GM23338 (cell line): Measurements from ENCODE around the gene EFTUD2.

ENCODE experiments used
- CREB1 ChIP-seq: fragments of 250-450 bp; sonication (Bioruptor Pico); IDR thresholded peaks from 2 replicates; pipeline ENCODE4 v1.5.0; 2020; ENCODE audit warnings: low read depth, mild to moderate bottlenecking, moderate library complexity
- EZH2 ChIP-seq: fragments of 200-600 bp; sonication (generic); IDR thresholded peaks from one replicate; pipeline ENCODE4 v1.8.0; 2017; ENCODE audit warnings: antibody characterized with exemption, mild to moderate bottlenecking, low read depth; ENCODE audit not compliant: unreplicated experiment
- POLR2AphosphoS5 ChIP-seq: IDR thresholded peaks from 2 replicates; pipeline ENCODE4 v1.6.1; 2016; ENCODE audit warnings: antibody characterized with exemption, low read depth
- STAT1 ChIP-seq: IDR thresholded peaks from one replicate; pipeline ENCODE4 v1.6.1; 2016; ENCODE audit warnings: antibody characterized with exemption; ENCODE audit not compliant: unreplicated experiment
- TF ChIP-seq, protein P1 (sequence below), 2 experiments: fragments of 200-600 bp in 1 of 2; sonication (generic) in 1 of 2; conservative IDR thresholded peaks; 2 replicates each; pipeline versions ENCODE4 v1.5.1 to v1.6.1; 2016 to 2017; ENCODE audit warnings: antibody characterized with exemption in 2 of 2, low read depth in 2 of 2, mild to moderate bottlenecking in 2 of 2, moderate library complexity in 1 of 2
- TF ChIP-seq, protein P2 (sequence below): IDR thresholded peaks from one replicate; pipeline ENCODE4 v1.6.1; 2018; ENCODE audit warnings: antibody characterized with exemption; ENCODE audit not compliant: unreplicated experiment

DNA sequence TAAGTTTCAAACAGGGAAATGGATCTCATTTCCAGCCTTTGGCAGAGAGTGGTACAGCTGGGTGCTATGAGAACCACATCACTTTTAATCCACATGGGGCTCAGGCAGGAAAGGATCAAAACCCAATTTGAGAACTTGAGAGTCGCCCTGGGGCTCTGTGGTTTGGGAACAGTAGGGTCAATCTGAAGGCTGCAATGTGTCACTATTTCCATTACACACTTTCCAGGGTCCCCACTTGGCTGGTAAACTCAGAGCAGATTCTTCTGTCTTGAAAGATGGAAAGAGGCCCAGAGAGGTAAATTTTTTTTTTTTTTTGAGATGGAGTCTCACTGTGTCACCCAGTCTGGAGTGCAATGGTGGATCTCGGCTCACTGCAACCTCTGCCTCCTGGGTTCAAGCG is 58.3 kb downstream of the EFTUD2 start:
- TF ChIP-seq POLR2AphosphoS5 (no peak), EZH2 (no peak), CREB1 (no peak), STAT1 (no peak)
- TF ChIP-seq, protein P1, sequence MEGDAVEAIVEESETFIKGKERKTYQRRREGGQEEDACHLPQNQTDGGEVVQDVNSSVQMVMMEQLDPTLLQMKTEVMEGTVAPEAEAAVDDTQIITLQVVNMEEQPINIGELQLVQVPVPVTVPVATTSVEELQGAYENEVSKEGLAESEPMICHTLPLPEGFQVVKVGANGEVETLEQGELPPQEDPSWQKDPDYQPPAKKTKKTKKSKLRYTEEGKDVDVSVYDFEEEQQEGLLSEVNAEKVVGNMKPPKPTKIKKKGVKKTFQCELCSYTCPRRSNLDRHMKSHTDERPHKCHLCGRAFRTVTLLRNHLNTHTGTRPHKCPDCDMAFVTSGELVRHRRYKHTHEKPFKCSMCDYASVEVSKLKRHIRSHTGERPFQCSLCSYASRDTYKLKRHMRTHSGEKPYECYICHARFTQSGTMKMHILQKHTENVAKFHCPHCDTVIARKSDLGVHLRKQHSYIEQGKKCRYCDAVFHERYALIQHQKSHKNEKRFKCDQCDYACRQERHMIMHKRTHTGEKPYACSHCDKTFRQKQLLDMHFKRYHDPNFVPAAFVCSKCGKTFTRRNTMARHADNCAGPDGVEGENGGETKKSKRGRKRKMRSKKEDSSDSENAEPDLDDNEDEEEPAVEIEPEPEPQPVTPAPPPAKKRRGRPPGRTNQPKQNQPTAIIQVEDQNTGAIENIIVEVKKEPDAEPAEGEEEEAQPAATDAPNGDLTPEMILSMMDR (conservative IDR thresholded peaks at IDR 0.05; ENCODE audit: low read depth in 2 of 2): no peak
- TF ChIP-seq, protein P2, sequence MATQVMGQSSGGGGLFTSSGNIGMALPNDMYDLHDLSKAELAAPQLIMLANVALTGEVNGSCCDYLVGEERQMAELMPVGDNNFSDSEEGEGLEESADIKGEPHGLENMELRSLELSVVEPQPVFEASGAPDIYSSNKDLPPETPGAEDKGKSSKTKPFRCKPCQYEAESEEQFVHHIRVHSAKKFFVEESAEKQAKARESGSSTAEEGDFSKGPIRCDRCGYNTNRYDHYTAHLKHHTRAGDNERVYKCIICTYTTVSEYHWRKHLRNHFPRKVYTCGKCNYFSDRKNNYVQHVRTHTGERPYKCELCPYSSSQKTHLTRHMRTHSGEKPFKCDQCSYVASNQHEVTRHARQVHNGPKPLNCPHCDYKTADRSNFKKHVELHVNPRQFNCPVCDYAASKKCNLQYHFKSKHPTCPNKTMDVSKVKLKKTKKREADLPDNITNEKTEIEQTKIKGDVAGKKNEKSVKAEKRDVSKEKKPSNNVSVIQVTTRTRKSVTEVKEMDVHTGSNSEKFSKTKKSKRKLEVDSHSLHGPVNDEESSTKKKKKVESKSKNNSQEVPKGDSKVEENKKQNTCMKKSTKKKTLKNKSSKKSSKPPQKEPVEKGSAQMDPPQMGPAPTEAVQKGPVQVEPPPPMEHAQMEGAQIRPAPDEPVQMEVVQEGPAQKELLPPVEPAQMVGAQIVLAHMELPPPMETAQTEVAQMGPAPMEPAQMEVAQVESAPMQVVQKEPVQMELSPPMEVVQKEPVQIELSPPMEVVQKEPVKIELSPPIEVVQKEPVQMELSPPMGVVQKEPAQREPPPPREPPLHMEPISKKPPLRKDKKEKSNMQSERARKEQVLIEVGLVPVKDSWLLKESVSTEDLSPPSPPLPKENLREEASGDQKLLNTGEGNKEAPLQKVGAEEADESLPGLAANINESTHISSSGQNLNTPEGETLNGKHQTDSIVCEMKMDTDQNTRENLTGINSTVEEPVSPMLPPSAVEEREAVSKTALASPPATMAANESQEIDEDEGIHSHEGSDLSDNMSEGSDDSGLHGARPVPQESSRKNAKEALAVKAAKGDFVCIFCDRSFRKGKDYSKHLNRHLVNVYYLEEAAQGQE: no peak
